ENCODE measurements around the gene LCN6.
A peak's percentile ranks its signal among the peaks of the same experiment; 100 is the strongest.
"Not testable (repeated sequence)": the region's sequence is repeated elsewhere in the genome, so short reads cannot be mapped to it uniquely, and the experiment has no call there.

The LCN6 gene, protein sequence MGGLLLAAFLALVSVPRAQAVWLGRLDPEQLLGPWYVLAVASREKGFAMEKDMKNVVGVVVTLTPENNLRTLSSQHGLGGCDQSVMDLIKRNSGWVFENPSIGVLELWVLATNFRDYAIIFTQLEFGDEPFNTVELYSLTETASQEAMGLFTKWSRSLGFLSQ

DNA sequence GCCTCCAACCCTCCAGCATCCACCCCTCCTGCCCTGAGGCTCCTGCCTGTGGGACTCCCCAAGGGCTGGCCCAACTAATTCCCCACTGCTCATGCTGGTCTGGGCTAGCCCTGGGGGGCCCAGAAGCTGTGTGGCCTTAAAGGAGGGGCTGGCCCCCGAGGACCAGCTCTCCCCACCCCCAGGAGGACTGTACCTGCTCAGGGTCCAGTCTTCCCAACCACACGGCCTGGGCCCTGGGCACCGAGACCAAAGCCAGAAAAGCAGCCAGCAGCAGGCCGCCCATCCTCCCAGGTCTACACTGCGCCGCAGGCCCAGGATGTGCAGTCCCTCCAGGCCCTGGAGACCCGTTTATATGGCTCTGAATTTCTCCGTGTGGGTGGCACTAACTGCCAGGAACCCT lies at the start of gene LCN6:
TSS of gene LCN6 (minus strand) at position 325 of the 400 bp plus-strand sequence. CDS start at position 283, 42 bp downstream.
- no peak for DNase-seq

DNA sequence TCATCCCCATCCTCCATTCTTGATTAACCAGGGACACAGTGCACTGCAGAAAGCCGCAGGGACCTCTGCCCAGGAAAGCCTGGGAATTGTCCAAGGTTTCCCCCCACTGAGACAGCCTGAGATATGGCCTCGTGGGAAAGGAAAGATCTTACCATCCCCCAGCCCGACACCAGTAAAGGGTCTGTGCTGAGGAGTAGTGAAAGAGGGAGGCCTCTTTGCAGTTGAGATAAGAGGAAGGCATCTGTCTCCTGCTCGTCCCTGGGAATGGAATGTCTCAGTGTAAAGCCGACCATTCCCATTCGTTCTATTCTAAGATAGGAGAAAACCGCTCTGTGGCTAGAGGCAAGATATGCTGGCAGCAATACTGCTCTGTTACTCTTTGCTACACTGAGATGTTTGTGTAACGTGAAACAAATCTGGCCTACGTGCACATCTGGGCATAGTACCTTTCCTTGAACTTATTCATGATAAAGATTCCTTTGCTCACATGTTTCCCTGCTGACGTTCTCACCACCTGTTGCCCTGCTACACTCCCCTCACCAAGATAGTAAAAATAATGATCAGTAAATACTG lies 48.5 kb upstream of the LCN6 start:
- DNase-seq: not testable (repeated sequence)

DNA sequence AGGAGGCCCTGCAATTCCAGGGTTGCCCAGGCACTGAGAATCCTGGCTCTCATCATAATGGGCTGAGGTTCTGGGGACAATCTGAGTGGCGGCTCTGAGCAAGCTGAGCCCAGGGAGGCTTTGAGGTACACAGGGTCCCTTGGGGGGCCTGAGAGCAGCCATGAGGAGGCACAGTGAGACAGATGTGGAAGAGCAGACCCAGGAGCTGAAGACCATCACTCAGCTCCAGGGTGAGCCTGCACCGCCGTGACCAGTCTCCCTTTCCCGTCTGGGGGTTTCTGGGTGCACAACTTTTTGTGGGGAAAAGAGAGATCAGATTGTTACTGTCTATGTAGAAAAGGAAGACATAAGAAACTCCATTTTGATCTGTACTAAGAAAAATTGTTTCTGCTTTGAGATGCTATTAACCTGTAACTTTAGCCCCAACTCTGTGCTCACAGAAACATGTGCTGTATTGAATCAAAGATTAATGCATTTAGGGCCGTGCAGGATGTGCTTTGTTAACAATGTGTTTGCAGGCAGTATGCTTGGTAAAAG lies 48.0 kb upstream of the LCN6 start, which contains the start of gene CCDC183:
TSS of gene CCDC183 (plus strand) at position 101 of the 537 bp plus-strand sequence. CDS start at position 161, 60 bp downstream.
- no peak for DNase-seq

DNA sequence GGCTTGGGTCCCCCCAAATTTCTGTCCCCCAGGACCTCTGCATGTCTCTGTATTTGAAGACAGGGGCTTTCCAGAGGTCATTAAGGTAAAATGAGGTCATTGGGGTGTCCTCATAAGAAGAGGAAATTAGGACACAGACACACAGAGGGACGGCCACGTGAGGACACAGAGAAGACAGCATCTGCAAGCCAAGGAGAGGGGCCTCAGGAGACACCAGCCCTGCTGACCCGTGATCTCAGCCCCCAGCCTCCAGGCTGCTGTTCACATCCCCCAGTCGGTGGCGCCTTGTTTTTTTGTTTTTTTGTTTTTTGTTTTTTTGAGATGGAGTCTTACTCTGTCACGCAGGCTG lies 46.6 kb upstream of the LCN6 start:
- no peak for DNase-seq

DNA sequence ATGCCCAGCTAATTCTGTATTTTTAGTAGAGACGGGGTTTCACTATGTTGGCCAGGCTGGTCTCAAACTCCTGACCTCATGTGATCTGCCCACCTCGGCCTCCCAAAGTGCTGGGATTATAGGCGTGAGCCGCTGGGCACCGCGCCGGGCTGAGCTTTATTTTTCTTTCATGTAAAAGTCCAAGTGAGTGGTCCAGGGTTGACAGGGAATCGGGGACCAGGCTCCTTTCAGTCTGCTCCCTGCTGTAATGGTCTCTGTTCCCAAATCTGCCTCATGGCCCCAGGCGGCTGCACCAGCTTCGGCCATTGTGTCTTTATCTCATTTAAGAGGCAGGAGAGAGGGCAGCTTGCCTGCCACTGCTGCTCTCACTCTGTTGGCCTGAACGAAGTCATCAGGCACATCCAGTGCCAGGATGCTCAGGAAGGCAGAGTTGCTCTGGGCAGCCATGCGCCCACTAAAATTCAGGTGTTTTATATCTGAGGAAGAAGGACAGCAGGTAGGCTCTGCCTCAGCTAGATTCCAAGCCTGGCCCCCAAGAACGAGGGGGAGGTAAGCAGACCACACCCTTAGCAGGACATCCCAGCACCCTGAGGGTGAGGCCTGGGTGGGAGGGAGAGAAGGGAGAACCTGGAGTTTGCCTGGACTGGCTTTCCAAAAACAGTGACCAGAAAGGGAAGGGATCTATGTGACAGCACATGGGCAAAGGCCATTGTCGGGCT lies 46.1 kb upstream of the LCN6 start:
- no peak for DNase-seq

DNA sequence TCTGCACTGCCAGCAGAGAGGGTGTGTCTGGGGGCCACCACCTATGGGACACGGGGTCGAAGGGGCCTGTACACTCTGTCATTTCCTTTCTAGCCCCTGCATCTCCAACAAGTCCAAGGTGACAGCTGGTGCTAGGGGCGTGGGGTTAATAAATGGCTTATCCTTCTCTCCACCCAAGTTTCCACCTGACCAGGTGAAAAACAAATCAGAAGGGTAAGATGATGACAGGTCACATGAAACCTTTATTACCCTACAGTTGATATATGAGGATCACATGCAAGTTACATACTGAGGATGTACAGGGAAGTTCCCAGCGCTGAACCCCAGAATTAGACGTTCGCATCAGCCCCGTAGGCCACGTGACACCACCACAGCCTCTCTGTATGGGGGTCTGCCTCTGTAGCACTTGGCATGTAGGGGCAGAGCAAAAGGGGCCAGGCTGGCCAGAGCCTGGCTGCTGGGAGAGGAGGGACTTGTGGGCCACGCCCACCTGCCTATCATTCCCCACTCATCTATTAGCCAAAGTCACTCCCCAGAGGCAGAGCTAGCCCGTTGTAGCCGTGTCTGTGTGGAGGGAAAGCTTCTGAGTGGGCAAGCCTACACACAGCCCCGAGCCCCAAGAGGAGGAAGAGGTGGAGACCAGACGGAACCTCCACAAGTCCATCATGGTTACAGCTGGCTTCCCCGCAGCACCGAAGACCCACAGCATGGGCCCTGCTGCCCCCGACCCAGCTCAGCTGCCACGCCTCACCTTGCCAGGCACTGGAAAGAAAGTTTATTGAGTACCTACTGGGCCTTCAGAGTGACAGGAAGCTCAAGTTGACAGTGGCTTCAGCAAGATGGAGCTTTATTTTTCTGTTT lies 45.0 kb upstream of the LCN6 start:
- DNase-seq: no peak

DNA sequence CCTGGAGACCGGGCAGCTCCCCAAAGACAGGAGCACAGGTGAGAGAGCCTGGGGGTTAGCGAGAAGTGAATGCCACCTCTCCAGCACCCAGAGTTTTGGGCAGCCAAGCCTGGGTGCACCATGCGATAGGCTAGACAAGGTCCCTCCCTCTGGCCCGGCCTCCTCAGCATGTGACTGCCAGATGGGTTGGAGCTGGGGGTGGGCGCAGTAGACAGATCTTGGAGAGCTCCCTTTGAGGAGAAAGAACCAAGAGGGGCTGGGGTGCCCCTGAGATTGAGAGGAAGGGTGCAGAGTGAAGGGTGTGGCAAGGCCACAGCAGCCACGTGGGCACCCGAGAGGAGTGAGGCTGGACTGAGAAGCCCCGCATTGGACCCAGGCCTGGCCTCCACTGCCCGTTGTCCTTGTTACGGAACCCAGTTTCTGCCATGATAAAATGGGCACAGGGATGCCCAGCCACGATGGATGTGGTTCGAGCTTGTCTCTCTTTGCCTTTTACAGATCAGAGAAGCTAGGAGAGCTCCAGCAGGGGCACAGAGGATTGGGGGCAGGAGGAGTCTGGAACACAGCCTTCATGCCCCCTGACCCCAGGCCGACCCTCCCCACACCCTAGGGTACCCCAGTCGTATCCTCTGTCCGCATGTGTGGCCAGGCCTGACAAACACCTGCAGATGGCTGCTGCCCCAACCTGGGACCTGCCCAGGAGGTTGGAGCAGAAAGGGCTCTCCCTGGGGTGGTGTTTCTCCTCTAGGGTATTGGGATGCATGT lies 44.2 kb upstream of the LCN6 start:
- DNase-seq: no peak

DNA sequence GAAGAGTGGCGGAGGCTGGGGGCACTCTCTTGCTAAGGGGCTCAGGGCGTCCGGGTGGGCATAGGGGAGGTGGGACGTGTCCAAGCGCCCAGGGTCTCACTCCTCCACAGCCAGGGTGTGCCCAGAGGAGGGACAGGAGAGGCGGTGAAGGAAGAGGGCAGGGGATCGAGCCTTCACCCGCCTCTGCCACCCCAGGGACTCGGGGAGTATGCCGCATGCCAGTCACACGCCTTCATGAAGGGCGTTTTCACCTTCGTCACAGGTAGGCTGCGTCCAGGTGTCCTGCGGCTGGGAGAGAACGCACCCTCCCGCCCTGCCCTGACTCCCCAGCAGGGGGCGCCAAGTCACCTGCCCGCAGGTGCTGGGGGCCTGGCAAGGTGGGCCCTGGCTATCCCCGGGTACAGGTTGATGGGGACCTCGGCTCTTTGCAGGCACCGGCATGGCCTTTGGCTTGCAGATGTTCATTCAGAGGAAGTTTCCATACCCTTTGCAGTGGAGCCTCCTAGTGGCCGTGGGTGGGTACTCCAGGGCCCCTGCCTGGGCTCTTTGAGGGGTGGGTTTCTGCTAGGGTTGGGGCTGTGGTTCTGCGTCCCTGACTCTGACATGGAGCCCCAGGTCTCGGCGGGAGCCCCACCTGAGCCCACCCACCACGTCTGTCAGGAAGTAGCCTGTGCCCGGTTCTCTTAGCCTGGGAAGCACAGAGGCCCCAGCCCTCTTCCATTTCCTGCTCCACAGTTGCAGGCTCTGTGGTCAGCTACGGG lies 43.4 kb upstream of the LCN6 start:
- peak; percentile 89 for DNase-seq

DNA sequence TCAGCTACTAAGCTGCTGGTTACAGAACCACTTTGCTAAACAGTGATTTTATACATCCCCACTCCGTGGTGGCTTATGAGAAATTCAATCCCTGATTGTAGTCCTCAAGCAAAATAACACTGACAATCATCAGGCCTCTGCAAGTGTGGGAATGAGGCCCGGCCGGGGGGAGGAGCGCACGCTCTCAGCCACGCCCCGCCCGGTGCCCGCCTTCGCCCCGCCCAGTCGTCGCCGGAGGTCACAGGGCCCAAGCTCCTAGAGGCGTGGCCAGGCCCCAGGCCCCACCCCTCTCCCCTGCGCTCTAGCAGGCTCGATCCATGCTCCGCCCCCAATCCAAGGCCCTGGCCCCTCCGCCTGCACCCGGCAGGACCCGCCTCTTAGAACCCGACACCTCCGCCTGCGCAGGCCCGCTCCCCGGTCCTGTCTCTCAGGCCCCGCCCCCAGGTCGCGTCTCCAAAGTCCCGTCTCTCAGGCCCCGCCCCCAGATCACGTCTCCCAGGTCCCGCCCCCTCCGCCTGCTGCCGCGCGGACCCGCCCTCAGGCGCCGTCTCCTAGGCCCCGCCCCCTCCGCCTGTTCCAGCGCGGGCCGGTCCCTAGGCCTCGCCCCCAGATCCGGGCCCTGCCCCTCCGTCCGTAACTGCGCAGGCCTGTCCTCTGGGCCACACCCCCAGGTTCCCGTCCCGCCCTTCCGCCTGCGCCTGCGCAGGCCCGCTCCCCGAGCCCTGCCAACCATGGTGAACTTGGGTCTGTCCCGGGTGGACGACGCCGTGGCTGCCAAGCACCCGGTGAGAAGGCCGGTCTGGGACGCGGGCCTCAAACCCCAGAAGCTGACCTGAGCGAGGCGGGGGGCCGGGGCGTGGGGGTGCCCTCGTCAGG lies 42.6 kb upstream of the LCN6 start, which contains the start of gene TMEM141:
TSS of gene TMEM141 (plus strand) at position 705 of the 876 bp plus-strand sequence. CDS start at position 732, 27 bp downstream.
- DNase-seq: peak; percentile 100

DNA sequence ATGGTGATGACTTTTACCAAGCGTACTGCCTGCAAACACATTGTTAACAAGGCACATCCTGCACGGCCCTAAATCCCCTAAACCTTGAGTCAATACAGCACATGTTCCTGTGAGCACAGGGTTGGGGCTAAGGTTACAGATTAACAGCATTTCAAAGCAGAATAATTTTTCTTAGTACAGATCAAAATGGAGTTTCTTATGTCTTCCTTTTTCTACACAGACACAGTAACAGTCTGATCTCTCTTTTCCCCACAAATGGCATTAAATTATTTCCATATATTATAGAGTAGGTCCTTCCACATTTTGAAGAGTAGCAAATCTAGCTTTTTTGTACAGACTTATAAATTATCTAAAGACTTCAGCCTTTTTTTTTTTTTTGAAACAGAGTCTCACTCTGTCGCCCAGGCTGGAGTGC lies 41.2 kb upstream of the LCN6 start:
- DNase-seq: no peak

DNA sequence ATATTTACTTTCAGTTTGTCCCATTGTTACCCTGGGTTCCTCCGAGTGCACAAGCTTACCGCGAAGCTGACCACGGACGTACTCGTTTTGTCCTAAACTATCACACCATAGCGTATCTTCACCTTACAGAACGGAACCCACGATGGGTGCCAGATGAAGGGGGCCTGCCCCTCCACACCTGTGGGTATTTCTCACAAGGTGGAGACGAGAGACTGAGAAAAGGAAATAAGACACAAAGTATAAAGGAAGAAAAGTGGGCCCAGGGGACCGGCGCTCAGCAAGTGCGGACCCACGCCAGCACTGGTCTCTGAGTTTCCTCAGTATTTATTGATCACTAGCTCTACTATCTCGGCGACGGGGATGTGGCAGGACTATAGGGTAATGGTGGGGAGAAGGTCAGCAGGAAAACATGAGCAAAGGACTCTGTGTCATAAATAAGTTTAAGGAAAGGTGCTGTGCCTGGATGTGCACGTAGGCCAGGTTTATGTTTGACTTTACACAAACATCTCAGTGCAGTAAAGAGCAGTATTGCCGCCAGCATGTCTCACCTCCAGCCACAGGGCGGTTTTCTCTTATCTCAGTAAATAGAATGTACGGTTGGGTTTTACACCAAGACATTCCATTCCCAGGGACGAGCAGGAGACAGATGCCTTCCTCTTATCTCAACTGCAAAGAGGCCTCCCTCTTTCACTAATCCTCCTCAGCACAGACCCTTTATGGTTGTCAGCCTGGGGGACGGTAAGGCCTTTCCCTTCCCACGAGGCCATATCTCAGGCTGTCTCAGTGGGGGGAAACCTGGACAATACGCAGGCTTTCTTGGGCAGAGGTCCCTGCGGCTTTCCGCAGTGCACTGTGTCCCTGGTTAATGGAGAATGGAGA lies 40.6 kb upstream of the LCN6 start:
- not testable (repeated sequence) for DNase-seq

DNA sequence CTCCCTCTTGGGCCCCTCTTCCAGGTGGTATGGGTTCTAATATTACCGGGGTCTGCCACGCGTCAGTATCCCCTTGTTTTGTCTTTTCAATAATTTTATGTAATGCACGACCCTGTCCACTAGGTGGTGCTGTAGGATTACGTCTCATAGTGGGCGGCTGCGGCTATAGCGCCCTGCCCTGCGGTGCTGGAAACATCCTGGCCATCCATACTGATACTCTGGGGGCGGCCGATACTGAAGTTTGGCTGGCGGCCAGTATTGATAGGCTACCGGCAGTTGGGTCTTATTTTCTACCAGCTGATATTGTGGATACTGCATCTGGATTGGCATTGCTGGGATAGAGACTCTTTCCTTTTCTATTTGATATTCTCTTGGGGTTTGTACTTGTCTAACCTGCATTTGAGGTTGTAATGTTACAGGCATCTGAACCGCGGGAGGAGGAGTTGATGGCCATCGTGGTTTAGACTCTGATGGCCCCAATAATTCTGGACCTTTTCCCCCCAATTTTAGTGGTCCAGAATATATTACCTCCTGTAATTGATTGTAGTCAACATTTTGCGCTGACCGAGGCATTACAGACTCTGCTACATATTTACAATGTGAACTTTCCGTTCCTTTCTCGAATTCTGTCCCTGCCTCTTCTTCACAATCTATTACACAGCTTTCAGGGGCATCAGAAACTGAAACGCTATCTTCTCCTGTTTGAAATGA lies 39.5 kb upstream of the LCN6 start:
- DNase-seq: peak; percentile 88

DNA sequence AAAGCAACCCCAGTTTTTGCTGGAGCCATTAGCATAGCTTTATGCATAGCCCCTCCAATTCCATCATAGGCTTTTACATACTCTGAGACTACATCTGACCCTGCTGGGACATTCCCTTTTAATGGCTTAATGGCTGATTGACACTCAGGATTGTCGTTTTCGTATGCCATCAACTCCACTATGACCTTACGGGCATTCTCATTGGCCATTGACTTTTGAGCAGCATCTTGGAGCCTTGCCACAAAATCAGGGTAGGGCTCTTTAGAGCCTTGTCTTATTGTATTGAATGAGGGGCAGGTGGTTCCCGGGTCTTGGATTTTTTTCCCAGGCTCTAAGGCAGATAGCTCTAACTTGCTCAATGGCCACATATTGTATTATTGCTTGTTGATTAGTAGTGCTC lies 38.7 kb upstream of the LCN6 start:
- DNase-seq: not testable (repeated sequence)

DNA sequence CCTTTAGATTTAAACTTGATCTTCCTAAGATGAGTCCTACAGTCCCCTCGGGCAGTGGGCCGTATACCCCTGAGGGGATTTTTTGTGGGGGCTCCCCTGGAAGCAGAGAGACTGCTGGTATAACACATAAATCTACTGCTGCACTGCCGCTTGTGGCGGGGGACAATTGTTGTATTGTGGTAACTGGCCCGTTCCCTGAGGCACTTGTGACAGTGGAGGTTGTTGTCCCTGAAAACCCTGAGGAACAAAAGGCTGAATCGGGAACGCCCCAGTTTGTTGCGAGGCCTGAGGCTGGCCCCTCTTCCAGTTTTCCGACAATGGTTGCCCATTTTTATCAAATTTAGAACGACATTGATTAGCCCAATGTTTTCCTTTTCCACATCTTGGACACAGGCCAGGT lies 38.1 kb upstream of the LCN6 start:
- DNase-seq: no peak

DNA sequence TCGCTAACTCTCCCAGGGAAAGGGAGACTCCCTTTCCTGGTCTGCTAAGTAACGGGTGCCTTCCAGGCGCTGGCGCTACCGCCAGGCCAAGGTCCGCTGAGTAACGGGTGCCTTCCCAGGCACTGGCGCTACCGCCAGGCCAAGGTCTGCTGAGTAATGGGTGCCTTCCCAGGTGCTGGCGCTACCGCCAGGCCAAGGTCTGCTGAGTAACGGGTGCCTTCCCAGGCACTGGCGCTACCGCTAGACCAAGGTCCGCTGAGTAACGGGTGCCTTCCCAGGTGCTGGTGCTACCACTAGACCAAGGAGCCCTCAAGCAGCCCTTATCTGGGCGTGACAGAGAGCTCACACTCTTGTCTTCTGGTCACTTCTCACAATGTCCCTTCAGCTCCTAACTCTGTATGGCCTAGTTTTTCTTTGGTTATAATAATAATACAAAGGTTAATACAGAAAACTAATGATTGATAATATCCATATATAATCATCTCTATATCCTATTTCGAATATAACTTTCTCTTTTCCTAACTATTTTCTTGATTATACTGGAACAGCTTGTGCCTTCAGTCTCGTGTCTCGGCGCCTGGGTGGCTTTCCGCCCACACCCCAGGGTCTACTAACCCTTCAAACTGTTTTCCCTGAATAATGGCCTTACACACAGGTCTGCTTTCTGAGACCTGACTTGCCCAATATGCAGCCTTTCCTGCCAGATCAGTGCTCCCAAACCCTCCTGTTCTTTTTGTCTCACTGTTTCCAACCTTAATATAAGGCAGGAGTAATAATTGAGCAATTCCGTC lies 37.4 kb upstream of the LCN6 start:
- DNase-seq: not testable (repeated sequence)

DNA sequence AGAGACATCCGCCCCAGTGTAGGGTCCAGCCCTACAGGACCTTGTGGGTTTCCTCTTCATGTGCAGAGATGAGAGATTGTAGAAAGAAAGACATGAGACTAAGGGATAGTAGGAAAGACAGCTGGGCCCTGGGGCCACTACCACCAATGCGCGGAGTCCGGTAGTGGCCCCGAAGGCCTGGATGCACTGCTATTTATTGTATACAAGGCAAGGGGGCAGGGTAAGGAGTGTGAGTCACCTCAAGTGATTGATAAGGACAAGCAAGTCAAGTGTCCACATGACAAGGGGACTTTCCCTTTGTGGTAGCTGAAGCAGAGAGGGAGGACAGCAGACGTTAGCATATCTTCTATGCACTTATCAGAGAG lies 36.7 kb upstream of the LCN6 start:
- DNase-seq: peak; percentile 73

DNA sequence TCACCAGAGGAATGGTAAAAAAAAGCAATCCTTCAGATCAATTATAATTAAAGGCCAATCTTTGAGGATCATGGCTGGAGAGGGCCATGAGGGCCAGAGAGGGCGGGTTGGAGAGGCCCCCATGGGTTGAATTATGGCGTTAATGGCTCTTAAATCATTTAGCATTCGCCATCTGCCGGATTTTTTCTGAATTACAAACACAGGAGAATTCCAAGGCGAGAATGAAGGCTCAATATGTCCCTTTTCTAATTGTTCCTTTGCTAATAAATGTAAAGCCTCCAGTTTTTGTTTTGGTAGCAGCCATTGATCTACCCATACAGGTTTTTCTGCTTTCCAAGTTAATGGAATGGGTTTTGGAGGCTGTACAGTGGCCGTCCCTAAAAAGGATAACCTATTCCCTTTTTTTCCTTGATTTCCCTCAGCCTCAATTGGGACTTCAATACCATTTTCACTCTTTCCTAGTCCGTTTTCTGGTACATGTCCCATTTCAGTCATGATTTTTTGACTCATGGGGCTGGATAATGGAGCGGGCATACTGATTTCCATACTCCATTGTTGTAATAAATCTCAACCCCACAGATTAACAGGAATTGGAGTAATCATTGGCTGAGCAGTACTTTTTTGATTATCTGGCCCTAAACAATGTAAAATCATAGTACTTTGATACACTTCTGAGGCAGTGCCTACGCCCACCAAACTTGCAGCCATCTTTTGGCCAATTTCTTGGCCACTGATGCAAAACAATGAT lies 36.1 kb upstream of the LCN6 start:
- DNase-seq: no peak

Measured in activated effector memory CD4-positive, alpha-beta T cell treated with anti-CD3 and anti-CD28 coated beads, Interleukin-2, amount 50 U/mL, for 16 hours (primary cell).